ENCODE measurements around the gene UBAC2. TPM values are rescaled to one million over a fixed set of nuclear protein-coding genes. Genes with fewer than 3 reads are reported as not detected.
A peak's percentile ranks its signal among the peaks of the same experiment; 100 is the strongest.

Gene UBAC2
- total RNA-seq, 1 donor from 2014 or later: 87.7 TPM

DNA sequence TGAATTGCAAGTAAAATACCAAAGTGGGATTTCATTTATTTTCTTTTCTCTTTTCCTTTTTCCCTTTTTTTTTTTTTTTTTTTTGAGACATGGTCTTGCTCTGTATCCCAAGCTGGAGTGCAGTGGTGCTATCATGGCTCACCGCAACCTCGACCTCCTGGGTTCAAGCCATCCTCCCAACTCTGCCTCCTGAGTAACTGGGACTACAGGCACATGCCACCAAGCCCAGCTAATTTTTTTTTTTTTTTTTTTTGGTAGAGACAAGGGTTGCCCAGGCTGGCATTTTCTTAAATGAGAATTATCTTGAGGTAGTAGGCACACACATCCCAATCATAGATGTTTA, 175.1 kb downstream of the UBAC2 start:
- no peak for DNase-seq (ENCODE audit: low spot score)
- no peaks in the 10 kb centered on the region for H3K9me3 Mint-ChIP-seq

DNA sequence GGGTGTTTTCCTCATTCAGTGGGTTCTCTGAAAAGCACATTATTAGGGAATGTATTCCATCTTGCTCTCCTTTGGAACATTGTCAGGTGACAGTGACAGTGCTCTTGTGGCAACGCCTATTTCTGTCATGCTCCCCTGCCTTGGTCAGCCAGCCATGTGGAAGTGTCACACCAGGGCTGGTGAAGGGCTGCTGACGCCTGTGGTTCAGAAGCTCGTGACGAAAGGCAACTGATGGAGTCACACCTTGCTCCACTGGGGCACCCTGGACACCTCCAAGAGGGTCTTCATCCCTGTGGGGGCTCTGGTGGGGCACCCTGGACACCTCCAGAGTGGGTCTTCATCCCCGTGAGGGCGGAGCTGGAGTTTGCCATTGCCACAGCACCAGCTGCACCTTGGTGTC, 175.5 kb downstream of the UBAC2 start:
- no peaks in the 10 kb centered on the region for H3K4me1 ChIP-seq
- H3K4me2 ChIP-seq: no peak overlapping the region
- H3K9me3 ChIP-seq (ENCODE audit: low read depth): no peaks in the 10 kb centered on the region
- Mint-ChIP-seq H3K4me1 (no peaks in the 10 kb centered on the region), H3K27me3 (ENCODE audit: insufficient read depth, low read depth) (no peaks in the 10 kb centered on the region), H3K36me3 (peaks cover 26% of the 10 kb centered on the region), H3K9me3 (no peaks in the 10 kb centered on the region), H3K4me3 (no peak overlapping the region), H3K27ac (no peak overlapping the region)
- DNase-seq (ENCODE audit: low spot score): no peak
- no peak overlapping the region for H3K4me3 ChIP-seq
- no peaks in the 10 kb centered on the region for H3K79me2 ChIP-seq (ENCODE audit: low read depth)
- no peak overlapping the region for H2AFZ ChIP-seq (replicated peaks)
- no peaks in the 10 kb centered on the region for H4K20me1 ChIP-seq (ENCODE audit: low read depth)
- no peaks in the 10 kb centered on the region for H3F3A ChIP-seq (ENCODE audit: low read depth)
- no peak for TF ChIP-seq EZH2phosphoT487 (IDR thresholded peaks at IDR 0.05)
- TF ChIP-seq CTCF (IDR thresholded peaks at IDR 0.05): no peak
- no peak overlapping the region for H3K27ac ChIP-seq
- H3K9ac ChIP-seq: no peak overlapping the region
- no peaks in the 10 kb centered on the region for H3K27me3 ChIP-seq
- H3K36me3 ChIP-seq: no peaks in the 10 kb centered on the region

More for the DNA sequence above, 175.1 kb downstream of the UBAC2 start:
- H3F3A ChIP-seq (ENCODE audit: low read depth): no peaks in the 10 kb centered on the region
- no peaks in the 10 kb centered on the region for H3K27me3 Mint-ChIP-seq (ENCODE audit: insufficient read depth, low read depth)
- H3K4me1 Mint-ChIP-seq: no peaks in the 10 kb centered on the region
- H3K4me3 Mint-ChIP-seq: no peak overlapping the region
- no peak overlapping the region for H3K9ac ChIP-seq
- no peak overlapping the region for H3K4me3 ChIP-seq
- H3K27ac ChIP-seq: no peak overlapping the region
- no peaks in the 10 kb centered on the region for H4K20me1 ChIP-seq (ENCODE audit: low read depth)
- no peaks in the 10 kb centered on the region for H3K4me1 ChIP-seq
- H3K36me3 Mint-ChIP-seq: peaks cover 24% of the 10 kb centered on the region
- TF ChIP-seq EZH2phosphoT487 (IDR thresholded peaks at IDR 0.05): no peak
- TF ChIP-seq EZH2 (IDR thresholded peaks at IDR 0.05): no peak
- no peak for TF ChIP-seq CTCF (IDR thresholded peaks at IDR 0.05)
- no peaks in the 10 kb centered on the region for H3K9me3 ChIP-seq (ENCODE audit: low read depth)
- H3K27ac Mint-ChIP-seq: no peak overlapping the region
- no peaks in the 10 kb centered on the region for H3K79me2 ChIP-seq (ENCODE audit: low read depth)
- no peak overlapping the region for H2AFZ ChIP-seq (replicated peaks)
- H3K27me3 ChIP-seq: no peaks in the 10 kb centered on the region
- no peak overlapping the region for H3K4me2 ChIP-seq
- H3K36me3 ChIP-seq: no peaks in the 10 kb centered on the region

- no peak overlapping the region for H3K4me3 Mint-ChIP-seq
- no peak overlapping the region for H3K9ac ChIP-seq
- no peak overlapping the region for H2AFZ ChIP-seq (replicated peaks)
- no peaks in the 10 kb centered on the region for H3K36me3 ChIP-seq
- H3K4me3 ChIP-seq: no peak overlapping the region
- H3K9me3 Mint-ChIP-seq: no peaks in the 10 kb centered on the region
- H3K27ac Mint-ChIP-seq: peak overlapping the region; percentile 39
- no peaks in the 10 kb centered on the region for H3F3A ChIP-seq (ENCODE audit: low read depth)
- H3K27me3 ChIP-seq: no peaks in the 10 kb centered on the region
- H3K27ac ChIP-seq: no peak overlapping the region
- H3K27me3 Mint-ChIP-seq (ENCODE audit: insufficient read depth, low read depth): no peaks in the 10 kb centered on the region
- peaks cover 26% of the 10 kb centered on the region for H3K36me3 Mint-ChIP-seq
- H3K4me1 Mint-ChIP-seq: no peaks in the 10 kb centered on the region
- H4K20me1 ChIP-seq (ENCODE audit: low read depth): no peaks in the 10 kb centered on the region
- H3K9me3 ChIP-seq (ENCODE audit: low read depth): no peaks in the 10 kb centered on the region
- TF ChIP-seq EZH2phosphoT487 (IDR thresholded peaks at IDR 0.05): no peak
- no peak for TF ChIP-seq EZH2 (IDR thresholded peaks at IDR 0.05)
- TF ChIP-seq CTCF (IDR thresholded peaks at IDR 0.05): no peak
- H3K4me1 ChIP-seq: no peaks in the 10 kb centered on the region
- H3K4me2 ChIP-seq: no peak overlapping the region
- no peaks in the 10 kb centered on the region for H3K79me2 ChIP-seq (ENCODE audit: low read depth)
- no peak for DNase-seq (ENCODE audit: low spot score)
Measured at GRCh38 chr13:99376924-99377323, 176.3 kb downstream of the UBAC2 start.

- H3K36me3 ChIP-seq: no peaks in the 10 kb centered on the region
- H3F3A ChIP-seq (ENCODE audit: low read depth): no peaks in the 10 kb centered on the region
- no peak overlapping the region for H3K27ac ChIP-seq
- H3K4me3 ChIP-seq: no peak overlapping the region
- no peak overlapping the region for H3K4me2 ChIP-seq
- Mint-ChIP-seq H3K27ac (no peak overlapping the region), H3K4me3 (no peak overlapping the region), H3K27me3 (ENCODE audit: insufficient read depth, low read depth) (no peaks in the 10 kb centered on the region), H3K4me1 (no peaks in the 10 kb centered on the region), H3K36me3 (peaks cover 28% of the 10 kb centered on the region), H3K9me3 (no peaks in the 10 kb centered on the region)
- DNase-seq (ENCODE audit: low spot score): no peak
- H3K9me3 ChIP-seq (ENCODE audit: low read depth): no peaks in the 10 kb centered on the region
- TF ChIP-seq CTCF (IDR thresholded peaks at IDR 0.05): no peak
- TF ChIP-seq EZH2phosphoT487 (IDR thresholded peaks at IDR 0.05): no peak
- TF ChIP-seq EZH2 (IDR thresholded peaks at IDR 0.05): no peak
- H3K9ac ChIP-seq: no peak overlapping the region
- no peaks in the 10 kb centered on the region for H4K20me1 ChIP-seq (ENCODE audit: low read depth)
- H3K4me1 ChIP-seq: no peaks in the 10 kb centered on the region
- H2AFZ ChIP-seq (replicated peaks): no peak overlapping the region
- H3K79me2 ChIP-seq (ENCODE audit: low read depth): no peaks in the 10 kb centered on the region
- H3K27me3 ChIP-seq: no peaks in the 10 kb centered on the region
Measured at GRCh38 chr13:99377641-99378040, 177.0 kb downstream of the UBAC2 start.

Data from neural progenitor cell (in vitro differentiated cells).